Mucosa of rectum (tissue), 2 donors: ENCODE measurements around the gene ZC3H8.
"Not testable (repeated sequence)": the region's sequence is repeated elsewhere in the genome, so short reads cannot be mapped to it uniquely, and the experiment has no call there.

Experiments used
- H3K27ac ChIP-seq, 2 donors: one replicate each; pipeline ENCODE4 v1.7.0; 2013; ENCODE audit warnings: inconsistent platforms in 2 of 2, low read depth in 2 of 2, low read length in 2 of 2
- H3K27me3 ChIP-seq, 2 donors: one replicate each; pipeline ENCODE4 v1.7.0; 2013; ENCODE audit warnings: low read length in 2 of 2; ENCODE audit not compliant: control insufficient read depth in 2 of 2, insufficient read depth in 2 of 2
- H3K36me3 ChIP-seq, 2 donors: one replicate each; pipeline ENCODE4 v1.7.0; 2013; ENCODE audit warnings: low read length in 2 of 2; ENCODE audit not compliant: control insufficient read depth in 2 of 2, insufficient read depth in 2 of 2
- H3K4me1 ChIP-seq, 2 donors: one replicate each; pipeline ENCODE4 v1.7.0; 2013; ENCODE audit warnings: low read length in 2 of 2, mild to moderate bottlenecking in 1 of 2; ENCODE audit not compliant: control insufficient read depth in 2 of 2, insufficient read depth in 2 of 2
- H3K4me3 ChIP-seq, 2 donors: one replicate each; pipeline ENCODE4 v1.7.0; 2013; ENCODE audit warnings: low read length in 2 of 2
- H3K9ac ChIP-seq, 2 donors: one replicate each; pipeline ENCODE4 v1.7.0; 2013; ENCODE audit warnings: low read length in 2 of 2, low read depth in 1 of 2, mild to moderate bottlenecking in 1 of 2
- H3K9me3 ChIP-seq, 2 donors: one replicate each; pipeline ENCODE4 v1.7.0; 2013; ENCODE audit warnings: low read length in 2 of 2; ENCODE audit not compliant: control insufficient read depth in 2 of 2
- donor health status: healthy.
- donor health status: Normal muscosa, but diverticular disease.

The ZC3H8 gene

GRCh38 chr2:112283535-112283934, 28.7 kb upstream of the ZC3H8 start:
- not testable (repeated sequence) for H3K9ac ChIP-seq, H3K36me3 ChIP-seq, H3K9me3 ChIP-seq, H3K27me3 ChIP-seq, H3K4me1 ChIP-seq, H3K27ac ChIP-seq, H3K4me3 ChIP-seq

DNA sequence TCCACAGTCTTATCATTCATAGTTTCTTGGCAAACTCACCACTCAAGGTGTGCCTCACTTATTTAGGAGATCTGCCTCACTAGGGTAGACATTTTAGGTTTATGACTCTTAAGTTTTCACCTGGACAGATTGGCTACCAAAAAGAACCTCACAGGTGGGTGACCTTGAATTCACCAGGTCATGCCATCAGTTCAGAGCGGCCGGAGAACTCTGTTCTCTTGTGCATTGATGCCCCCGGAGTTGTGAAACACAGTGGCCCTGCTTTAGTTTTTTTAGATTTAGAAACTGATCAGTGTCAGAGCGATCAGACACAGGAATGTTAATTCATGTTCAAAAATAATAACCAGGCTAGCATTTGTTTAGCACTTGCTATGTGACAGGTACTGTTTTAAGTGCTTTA, 27.2 kb upstream of the ZC3H8 start:
- not testable (repeated sequence) for H3K4me3 ChIP-seq, H3K36me3 ChIP-seq, H3K9me3 ChIP-seq, H3K9ac ChIP-seq, H3K27ac ChIP-seq, H3K27me3 ChIP-seq, H3K4me1 ChIP-seq

DNA sequence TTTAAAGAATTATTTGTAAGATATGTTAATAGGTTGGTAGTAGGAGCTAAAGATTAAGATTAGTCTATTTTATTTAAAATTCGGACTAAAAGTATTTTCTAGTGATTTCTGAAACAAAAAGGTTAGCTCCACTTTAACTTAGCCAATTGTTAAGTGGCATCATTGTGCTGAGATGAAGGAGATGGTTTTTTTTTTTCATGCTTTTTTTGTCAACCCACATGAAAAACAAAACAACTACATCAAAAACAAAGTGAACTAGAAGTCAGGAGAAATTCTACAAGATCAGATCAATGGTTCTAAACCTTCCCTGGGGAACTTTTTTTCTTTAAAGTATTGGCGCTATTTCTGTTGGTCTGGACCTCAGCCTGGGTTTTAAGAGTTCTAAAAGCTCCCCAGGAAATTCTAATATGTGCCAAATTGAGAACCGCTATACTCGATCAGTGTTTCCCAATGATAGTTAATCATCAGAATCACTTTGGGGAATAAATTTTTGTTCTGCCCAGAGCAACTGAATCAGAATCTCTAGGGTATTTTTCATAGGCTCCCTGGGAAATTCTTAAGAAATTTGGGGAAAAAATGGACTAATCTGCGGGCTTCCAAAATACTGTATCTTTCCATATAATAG, 22.9 kb upstream of the ZC3H8 start:
- no peaks in the 10 kb centered on the region for H3K27me3 ChIP-seq
- no peak overlapping the region for H3K27ac ChIP-seq
- no peak overlapping the region for H3K9ac ChIP-seq
- no peaks in the 10 kb centered on the region for H3K9me3 ChIP-seq
- H3K36me3 ChIP-seq, result no peaks in the 10 kb centered on the region
- H3K4me1 ChIP-seq, result no peaks in the 10 kb centered on the region
- no peak overlapping the region for H3K4me3 ChIP-seq

GRCh38 chr2:112276954-112277353, 22.1 kb upstream of the ZC3H8 start:
- H3K4me1 ChIP-seq, result no peaks in the 10 kb centered on the region
- H3K4me3 ChIP-seq, result peak overlapping the region in 1 of 2 donors; percentile 89
- H3K9ac ChIP-seq, result no peak overlapping the region
- no peaks in the 10 kb centered on the region for H3K36me3 ChIP-seq
- H3K27me3 ChIP-seq, result no peaks in the 10 kb centered on the region
- no peaks in the 10 kb centered on the region for H3K9me3 ChIP-seq
- H3K27ac ChIP-seq, result no peak overlapping the region

- H3K27ac ChIP-seq, result peak overlapping the region; percentile 99 to 100
- H3K36me3 ChIP-seq, result no peaks in the 10 kb centered on the region
- H3K4me1 ChIP-seq, result no peaks in the 10 kb centered on the region
- no peaks in the 10 kb centered on the region for H3K9me3 ChIP-seq
- peak overlapping the region; percentile 96 to 100 for H3K9ac ChIP-seq
- peak overlapping the region; percentile 69 to 89 for H3K4me3 ChIP-seq
- H3K27me3 ChIP-seq, result no peaks in the 10 kb centered on the region
Observed at GRCh38 chr2:112275887-112276773, 21.3 kb upstream of the ZC3H8 start.

- peak within 1 kb of the TSS; percentile 69 to 89 for H3K4me3 ChIP-seq
- H3K9me3 ChIP-seq, result no peaks in the 10 kb centered on the region
- H3K27me3 ChIP-seq, result no peaks in the 10 kb centered on the region
- peak within 1 kb of the TSS; percentile 99 to 100 for H3K27ac ChIP-seq
- peak within 1 kb of the TSS; percentile 96 to 100 for H3K9ac ChIP-seq
- H3K4me1 ChIP-seq, result no peaks in the 10 kb centered on the region
- no peaks in the 10 kb centered on the region for H3K36me3 ChIP-seq
Observed at GRCh38 chr2:112275311-112275886, 20.6 kb upstream of the ZC3H8 start, which contains the start of gene ZC3H6. TSS of gene ZC3H6 (plus strand) at chr2:112275597. CDS start at chr2:112275995, 398 bp downstream.

- Histone ChIP-seq H3K9me3 (no peaks in the 10 kb centered on the region), H3K9ac (no peak overlapping the region), H3K27ac (no peak overlapping the region), H3K27me3 (no peaks in the 10 kb centered on the region), H3K4me3 (no peak overlapping the region), H3K4me1 (no peaks in the 10 kb centered on the region), H3K36me3 (no peaks in the 10 kb centered on the region)
Observed at GRCh38 chr2:112273349-112273748, 18.5 kb upstream of the ZC3H8 start.

DNA sequence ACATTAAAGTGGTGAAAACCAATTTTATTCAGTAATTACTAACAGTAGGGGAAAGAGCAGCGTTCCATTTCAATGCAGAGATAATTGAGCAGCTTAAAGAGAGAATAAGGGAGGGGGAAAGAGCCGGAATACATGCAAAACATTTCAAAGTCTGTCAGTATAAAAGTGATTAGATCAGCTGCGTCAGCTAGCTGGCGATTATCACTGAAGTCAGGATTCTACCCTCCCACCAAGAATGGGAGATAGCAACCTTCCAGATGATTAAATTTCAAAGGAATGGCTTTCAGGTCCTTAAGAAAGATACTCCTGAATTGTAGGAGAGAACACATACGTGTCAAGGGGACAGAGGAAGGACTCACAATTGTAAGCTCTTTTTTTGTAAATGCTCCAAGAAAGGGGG, 17.8 kb upstream of the ZC3H8 start:
- Histone ChIP-seq H3K36me3 (no peaks in the 10 kb centered on the region), H3K27ac (no peak overlapping the region), H3K27me3 (no peaks in the 10 kb centered on the region), H3K9ac (no peak overlapping the region), H3K4me1 (no peaks in the 10 kb centered on the region), H3K9me3 (no peaks in the 10 kb centered on the region), H3K4me3 (no peak overlapping the region)

- Histone ChIP-seq H3K4me3 (no peak overlapping the region), H3K9me3 (no peaks in the 10 kb centered on the region), H3K27me3 (no peaks in the 10 kb centered on the region), H3K9ac (no peak overlapping the region), H3K27ac (no peak overlapping the region), H3K4me1 (no peaks in the 10 kb centered on the region), H3K36me3 (no peaks in the 10 kb centered on the region)
Observed at GRCh38 chr2:112268547-112268946, 13.7 kb upstream of the ZC3H8 start.

DNA sequence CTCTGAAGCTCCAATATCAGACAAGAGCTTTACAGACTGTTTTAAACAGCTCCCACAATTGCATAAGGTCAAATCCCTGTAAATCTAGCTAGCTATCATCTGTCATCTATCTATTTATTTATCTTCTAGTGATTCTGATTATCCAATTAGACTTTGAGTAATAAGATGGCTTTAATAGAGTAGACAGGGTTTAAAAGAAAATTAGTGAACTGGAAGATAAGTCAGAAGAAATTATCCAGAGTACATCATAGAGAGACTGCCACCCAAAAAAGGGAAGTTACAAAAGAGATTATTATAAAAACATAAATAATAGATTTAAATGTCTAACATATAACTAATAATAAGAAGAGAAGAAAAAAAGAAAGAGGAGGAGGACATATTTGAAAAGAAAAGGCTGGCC, 8.0 kb upstream of the ZC3H8 start:
- Histone ChIP-seq H3K27me3 (no peaks in the 10 kb centered on the region), H3K36me3 (no peaks in the 10 kb centered on the region), H3K9me3 (no peaks in the 10 kb centered on the region), H3K4me3 (no peak overlapping the region), H3K4me1 (peaks cover 7% of the 10 kb centered on the region in 2 donors), H3K9ac (no peak overlapping the region), H3K27ac (no peak overlapping the region)
